CD14-positive monocyte (primary cell): ENCODE data around the gene RAB6B. TPM values are rescaled to one million over a fixed set of nuclear protein-coding genes. Genes with fewer than 3 reads are reported as not detected.

Source experiments
- DNase-seq, 3 donors: peaks; one replicate each; pipeline ENCODE4 v3.0.0-alpha.2; 2011 to 2022
- H2AFZ ChIP-seq: 2 replicates; pipeline ENCODE4 v1.6.0; 2012; ENCODE audit warnings: mild to moderate bottlenecking, low read depth, low read length, inconsistent platforms; ENCODE audit not compliant: insufficient read depth, poor library complexity, severe bottlenecking
- H3K27ac ChIP-seq, 2 donors: 1 replicate in 1 of 2; 2 replicates in 1 of 2; pipeline ENCODE4 v1.5.1; 2012 to 2013; ENCODE audit warnings: low read length in 2 of 2, control low read depth in 1 of 2, inconsistent platforms in 1 of 2, low read depth in 1 of 2, mild to moderate bottlenecking in 1 of 2
- H3K27me3 ChIP-seq, 2 donors: one replicate each; pipeline versions ENCODE4 v1.6.0 to v1.6.1; 2011 to 2013; ENCODE audit warnings: low read length in 2 of 2; ENCODE audit not compliant: control insufficient read depth in 2 of 2, insufficient read depth in 2 of 2
- H3K36me3 ChIP-seq, 2 donors: replicated peaks in 1 of 2; 1 replicate in 1 of 2; 2 replicates in 1 of 2; pipeline versions ENCODE4 v1.5.1 to v1.6.1; 2012 to 2013; ENCODE audit warnings: low read length in 2 of 2, control low read depth in 1 of 2, inconsistent platforms in 1 of 2, mild to moderate bottlenecking in 1 of 2; ENCODE audit not compliant: insufficient read depth in 2 of 2, control insufficient read depth in 1 of 2
- H3K4me1 ChIP-seq, 2 donors: 1 replicate in 1 of 2; 2 replicates in 1 of 2; pipeline versions ENCODE4 v1.5.1 to v1.6.1; 2012 to 2013; ENCODE audit warnings: low read length in 2 of 2, control low read depth in 1 of 2, inconsistent platforms in 1 of 2, mild to moderate bottlenecking in 1 of 2, moderate library complexity in 1 of 2; ENCODE audit not compliant: insufficient read depth in 2 of 2, control insufficient read depth in 1 of 2
- H3K4me2 ChIP-seq: replicated peaks from 2 replicates; pipeline ENCODE3; 2012; ENCODE audit warnings: low read length, moderate library complexity, mild to moderate bottlenecking; ENCODE audit not compliant: poor library complexity, severe bottlenecking; ENCODE audit errors: extremely low read depth
- H3K4me3 ChIP-seq, 3 experiments: fragments of 200-600 bp in 1 of 3; sonication (generic) in 1 of 3; replicated peaks in 1 of 3; 1 replicate in 2 of 3; 2 replicates in 1 of 3; pipeline ENCODE4 v1.5.1; 2011 to 2013; ENCODE audit warnings: low read length in 3 of 3, mild to moderate bottlenecking in 3 of 3, control low read depth in 2 of 3, low read depth in 2 of 3, inconsistent platforms in 1 of 3, moderate library complexity in 1 of 3
- H3K79me2 ChIP-seq: 2 replicates; pipeline ENCODE4 v1.6.0; 2012; ENCODE audit warnings: mild to moderate bottlenecking, control low read depth, inconsistent platforms, low read length, moderate library complexity; ENCODE audit not compliant: insufficient read depth
- H3K9ac ChIP-seq: 2 replicates; pipeline ENCODE4 v1.6.0; 2017; ENCODE audit warnings: low read length, mild to moderate bottlenecking; ENCODE audit not compliant: insufficient read depth, poor library complexity, severe bottlenecking
- H3K9me3 ChIP-seq, 2 donors: replicated peaks in 1 of 2; 1 replicate in 1 of 2; 2 replicates in 1 of 2; pipeline versions ENCODE4 v1.5.1 to v1.6.1; 2012 to 2013; ENCODE audit warnings: low read length in 2 of 2, control low read depth in 1 of 2; ENCODE audit not compliant: control insufficient read depth in 1 of 2, insufficient read depth in 1 of 2
- H4K20me1 ChIP-seq: 2 replicates; pipeline ENCODE4 v1.6.0; 2012; ENCODE audit warnings: mild to moderate bottlenecking, low read length, control low read depth, moderate library complexity; ENCODE audit not compliant: insufficient read depth
- H3K27ac Mint-ChIP-seq, 7 donors: one replicate each; pipeline ENCODE4 v1.8.0; 2020; ENCODE audit warnings: mild to moderate bottlenecking in 7 of 7, mixed read lengths in 7 of 7, moderate library complexity in 6 of 7, inconsistent platforms in 2 of 7
- H3K27me3 Mint-ChIP-seq, 3 donors: one replicate each; pipeline ENCODE4 v1.8.0; 2021 to 2022; ENCODE audit warnings: low read depth in 3 of 3, mild to moderate bottlenecking in 3 of 3, mixed read lengths in 3 of 3, moderate library complexity in 3 of 3, inconsistent platforms in 1 of 3
- H3K36me3 Mint-ChIP-seq, 2 donors: one replicate each; pipeline ENCODE4 v1.8.0; 2020; ENCODE audit warnings: mixed read lengths in 2 of 2, inconsistent platforms in 1 of 2, mild to moderate bottlenecking in 1 of 2
- H3K4me1 Mint-ChIP-seq: one replicate; pipeline ENCODE4 v1.8.0; 2020; ENCODE audit warnings: mild to moderate bottlenecking, mixed read lengths
- H3K4me3 Mint-ChIP-seq, 2 donors: one replicate each; pipeline ENCODE4 v1.8.0; 2020; ENCODE audit warnings: mild to moderate bottlenecking in 2 of 2, mixed read lengths in 2 of 2, moderate library complexity in 1 of 2
- H3K9me3 Mint-ChIP-seq, 7 donors: one replicate each; pipeline ENCODE4 v1.8.0; 2020 to 2022; ENCODE audit warnings: mixed read lengths in 7 of 7, mild to moderate bottlenecking in 6 of 7, moderate library complexity in 6 of 7, inconsistent platforms in 2 of 7
- CTCF ChIP-seq: fragments of 200-600 bp; IDR thresholded peaks from one replicate; pipeline ENCODE4 v1.8.0; 2022; ENCODE audit warnings: antibody characterized with exemption, mild to moderate bottlenecking
- WGBS: methylation state at CpG from one replicate; pipeline ENCODE4 v1.1.5; 2013; ENCODE audit warnings: missing lambda C conversion rate; ENCODE audit not compliant: insufficient coverage; 5-methylcytosine and 5-hydroxymethylcytosine counted together
- intact Hi-C, 2 donors: fragments of 100-400 bp; cut with micrococcal nuclease; formaldehyde crosslinking; loops; one replicate each; pipeline versions ENCODE4 v1.15.0 to v1.15.1; 2023
- polyA plus RNA-seq, 3 donors: library from polyadenylated mRNA; depleted of rRNA in 1 of 3; unstranded in 2 of 3; stranded (reverse) in 1 of 3; fragments of 300-500 nt in 2 of 3; fragments of >200 nt in 1 of 3; fragmentation: Illumina TruSeq in 2 of 3; gene quantifications; 1 replicate in 2 of 3; 2 replicates in 1 of 3; pipeline ENCODE4 v1.2.3, GENCODE V29; 2012 to 2021

Gene RAB6B
- polyA plus RNA-seq, 3 donors: 0.46 TPM; not detected in 2

- Mint-ChIP-seq H3K36me3 (no peaks in the 10 kb centered on the region), H3K9me3 (peaks cover 0 to 7% (median 3%) of the 10 kb centered on the region in 7 donors), H3K27me3 (peaks cover 2 to 4% (median 4%) of the 10 kb centered on the region in 3 donors), H3K4me3 (no peak overlapping the region), H3K27ac (no peak overlapping the region), H3K4me1 (no peaks in the 10 kb centered on the region)
- no peak for TF ChIP-seq CTCF
- Histone ChIP-seq H3K4me1 (no peaks in the 10 kb centered on the region), H3K4me2 (no peak overlapping the region), H4K20me1 (no peaks in the 10 kb centered on the region), H3K9me3 (no peaks in the 10 kb centered on the region), H3K36me3 (no peaks in the 10 kb centered on the region), H3K27ac (no peak overlapping the region), H3K79me2 (no peaks in the 10 kb centered on the region), H3K9ac (no peak overlapping the region), H2AFZ (no peak overlapping the region), H3K27me3 (no peaks in the 10 kb centered on the region), H3K4me3 (no peak overlapping the region)
- intact Hi-C loops: no loop called here
- WGBS: 71% methylated on average over 2 of the region's 4 CpGs
- DNase-seq: no peak
Observed at GRCh38 chr3:133842158-133842557, 53.5 kb downstream of the RAB6B start.

- no peak overlapping the region for H2AFZ ChIP-seq
- intact Hi-C loops: no loop called here
- no peak overlapping the region for H3K27ac Mint-ChIP-seq
- no peaks in the 10 kb centered on the region for H3K36me3 Mint-ChIP-seq
- no peaks in the 10 kb centered on the region for H3K79me2 ChIP-seq
- H3K9me3 ChIP-seq: no peaks in the 10 kb centered on the region
- no peak for TF ChIP-seq CTCF
- no peaks in the 10 kb centered on the region for H3K4me1 ChIP-seq
- no peaks in the 10 kb centered on the region for H3K27me3 ChIP-seq
- H4K20me1 ChIP-seq: no peaks in the 10 kb centered on the region
- no peak for DNase-seq
- no peaks in the 10 kb centered on the region for H3K36me3 ChIP-seq
- no peaks in the 10 kb centered on the region for H3K4me1 Mint-ChIP-seq
- H3K9me3 Mint-ChIP-seq: peaks cover 0 to 7% (median 3%) of the 10 kb centered on the region in 7 donors
- no peak overlapping the region for H3K9ac ChIP-seq
- H3K27ac ChIP-seq: no peak overlapping the region
- no peak overlapping the region for H3K4me3 Mint-ChIP-seq
- 98% methylated on average over 6 of the region's 8 CpGs for WGBS
- H3K27me3 Mint-ChIP-seq: peaks cover 2 to 4% (median 2%) of the 10 kb centered on the region in 3 donors
- no peak overlapping the region for H3K4me2 ChIP-seq
- no peak overlapping the region for H3K4me3 ChIP-seq
Observed at GRCh38 chr3:133841196-133841595, 54.5 kb downstream of the RAB6B start.
